WERI-Rb-1 (cell line): ENCODE measurements around the gene PLXNA1.

Experiments
- DNase-seq: peaks from one replicate; pipeline ENCODE4 v3.0.0-alpha.2; 2020
- H3K27ac ChIP-seq: fragments of 250-450 bp; sonication (Bioruptor Pico); 2 replicates; pipeline ENCODE4 v1.5.1; 2020; ENCODE audit warnings: mild to moderate bottlenecking, moderate library complexity
- H3K27me3 ChIP-seq: fragments of 250-450 bp; sonication (Bioruptor Pico); 2 replicates; pipeline ENCODE4 v1.5.1; 2021; ENCODE audit warnings: mild to moderate bottlenecking, low read depth, moderate library complexity; ENCODE audit not compliant: insufficient read depth, severe bottlenecking
- H3K36me3 ChIP-seq: fragments of 250-450 bp; sonication (Bioruptor Pico); 2 replicates; pipeline ENCODE4 v1.5.1; 2020; ENCODE audit warnings: mild to moderate bottlenecking, moderate library complexity
- H3K4me3 ChIP-seq: 2 replicates; pipeline ENCODE4 v1.5.1; 2011; ENCODE audit warnings: low read depth, mild to moderate bottlenecking, control low read depth, low read length
- H3K9me3 ChIP-seq: fragments of 250-450 bp; sonication (Bioruptor Pico); 2 replicates; pipeline ENCODE4 v1.5.1; 2021; ENCODE audit warnings: mild to moderate bottlenecking, moderate library complexity; ENCODE audit not compliant: severe bottlenecking
- CTCF ChIP-seq: IDR thresholded peaks from 2 replicates; pipeline ENCODE4 v1.5.1; 2011; ENCODE audit warnings: low read depth, mild to moderate bottlenecking, control low read depth, inconsistent platforms, low read length

PLXNA1 gene

DNA sequence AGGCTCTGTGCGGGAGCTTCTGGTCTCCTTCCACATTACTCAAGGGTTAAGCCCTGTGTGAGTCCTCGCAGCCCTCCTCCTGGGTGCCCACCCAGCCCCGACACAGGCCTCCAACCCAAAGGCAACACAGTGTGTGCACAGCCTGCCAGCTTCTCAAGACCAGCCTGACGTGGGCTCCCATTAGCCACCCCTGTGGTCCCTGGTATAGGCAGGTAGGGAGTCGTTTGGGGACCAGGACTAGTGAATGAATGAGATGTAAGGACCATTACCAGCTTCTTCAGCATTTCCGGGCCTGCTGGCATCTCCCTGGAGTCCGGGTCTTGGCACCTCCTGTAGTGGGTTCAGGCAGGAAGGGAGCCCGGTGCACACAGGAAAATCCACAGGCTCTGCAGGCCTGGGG is 20.2 kb upstream of the PLXNA1 start:
- Histone ChIP-seq H3K36me3 (peaks cover 4% of the 10 kb centered on the region; the same call in 1 of the 2 replicates), H3K4me3 (no peak overlapping the region), H3K9me3 (no peaks in the 10 kb centered on the region), H3K27ac (no peak overlapping the region), H3K27me3 (no peaks in the 10 kb centered on the region)
- DNase-seq = no peak
- TF ChIP-seq CTCF = no peak

DNA sequence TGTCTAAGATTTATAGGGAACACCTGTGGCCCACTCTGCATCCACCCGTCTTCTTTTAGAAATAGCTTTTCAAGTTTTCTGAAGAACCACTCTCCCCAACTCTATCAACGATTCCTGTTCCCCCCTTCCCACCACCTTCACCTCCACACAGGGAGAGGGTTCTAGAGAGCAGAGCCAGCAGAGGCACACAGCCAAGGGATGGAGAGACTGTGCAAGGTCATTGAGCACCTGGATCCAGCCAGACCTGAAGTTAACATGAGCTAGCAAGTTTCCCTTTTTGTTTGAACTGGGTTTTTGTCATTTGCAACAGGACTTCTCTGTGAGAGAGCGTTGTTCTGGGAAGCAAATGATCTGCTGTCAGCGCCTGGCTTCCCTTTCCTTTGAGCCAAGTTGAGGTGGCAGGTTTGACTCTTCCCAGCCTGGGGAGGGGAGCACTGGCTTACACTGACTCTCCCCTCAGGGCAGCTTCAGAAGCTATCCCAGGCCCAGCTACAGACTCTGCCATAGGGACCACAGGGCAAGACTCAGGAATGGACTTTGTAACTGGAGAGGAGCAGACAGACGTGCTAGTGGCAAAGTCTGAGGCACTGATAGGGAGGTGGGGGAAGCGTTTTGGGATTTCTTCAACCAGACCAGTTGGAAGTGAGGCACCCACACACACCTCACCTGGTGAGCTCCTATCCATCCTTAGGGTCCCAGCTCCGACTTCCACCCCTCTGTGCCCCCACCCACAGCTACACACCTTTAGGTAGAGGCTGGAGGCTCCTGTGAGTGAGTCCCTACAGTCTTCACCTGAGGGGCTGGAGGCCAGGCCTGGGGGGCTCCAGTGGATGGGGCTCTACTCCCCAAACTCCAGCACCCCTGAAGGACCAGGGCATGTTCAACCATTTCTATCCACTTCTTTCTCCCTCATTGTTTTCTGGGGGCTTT is 19.4 kb upstream of the PLXNA1 start:
- H3K9me3 ChIP-seq = no peaks in the 10 kb centered on the region
- no peak overlapping the region for H3K4me3 ChIP-seq
- TF ChIP-seq CTCF = no peak
- H3K36me3 ChIP-seq = peaks cover 4% of the 10 kb centered on the region; the same call in 1 of the 2 replicates
- H3K27ac ChIP-seq = no peak overlapping the region
- H3K27me3 ChIP-seq = no peaks in the 10 kb centered on the region
- DNase-seq = no peak

- H3K27me3 ChIP-seq = no peaks in the 10 kb centered on the region
- H3K4me3 ChIP-seq = no peak overlapping the region
- H3K9me3 ChIP-seq = no peaks in the 10 kb centered on the region
- DNase-seq = no peak
- H3K36me3 ChIP-seq = peaks cover 4% of the 10 kb centered on the region; the same call in 1 of the 2 replicates
- TF ChIP-seq CTCF = no peak
- H3K27ac ChIP-seq = no peak overlapping the region
Measured at GRCh38 chr3:126964261-126964660, 18.7 kb upstream of the PLXNA1 start.

- no peaks in the 10 kb centered on the region for H3K9me3 ChIP-seq
- H3K27ac ChIP-seq = no peak overlapping the region
- peaks cover 4% of the 10 kb centered on the region; the same call in 1 of the 2 replicates for H3K36me3 ChIP-seq
- no peak for DNase-seq
- TF ChIP-seq CTCF = no peak
- H3K27me3 ChIP-seq = no peaks in the 10 kb centered on the region
- H3K4me3 ChIP-seq = no peak overlapping the region
Measured at GRCh38 chr3:126964950-126965349, 18.0 kb upstream of the PLXNA1 start.

- Histone ChIP-seq H3K27me3 (no peaks in the 10 kb centered on the region), H3K9me3 (no peaks in the 10 kb centered on the region), H3K4me3 (no peak overlapping the region), H3K36me3 (no peaks in the 10 kb centered on the region), H3K27ac (no peak overlapping the region)
- no peak for TF ChIP-seq CTCF
- no peak for DNase-seq
Measured at GRCh38 chr3:126965526-126966080, 17.3 kb upstream of the PLXNA1 start.
